Measurements from ENCODE around the gene MRPS24.
"Not testable (repeated sequence)": the region's sequence is repeated elsewhere in the genome, so short reads cannot be mapped to it uniquely, and the experiment has no call there.

The MRPS24 gene

GRCh38 chr7:43830917-43831316, 38.4 kb downstream of the MRPS24 start:
- DNase-seq = not testable (repeated sequence)

DNA sequence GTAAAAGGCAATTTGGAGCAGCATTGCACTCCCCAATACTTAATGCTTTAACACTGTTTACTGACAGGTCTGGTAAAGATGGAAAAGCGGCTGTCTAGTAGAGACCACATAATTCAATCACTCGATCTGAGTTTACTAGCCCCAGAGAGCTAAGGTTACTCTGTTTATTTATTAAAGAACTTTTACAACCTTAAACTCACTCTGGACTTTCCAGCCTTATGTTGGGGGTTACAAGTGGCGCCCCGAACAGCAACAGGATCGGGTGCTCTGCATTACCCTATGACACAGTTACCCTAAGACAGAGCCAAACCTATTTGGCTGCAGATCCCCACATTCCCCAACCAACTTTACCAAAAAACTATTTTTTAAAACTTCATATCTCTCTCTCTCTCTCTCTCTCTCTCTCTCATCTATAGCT, 43.9 kb downstream of the MRPS24 start:
- no peak for DNase-seq

- DNase-seq = no peak
Observed at GRCh38 chr7:43824963-43825362, 44.4 kb downstream of the MRPS24 start.

DNA sequence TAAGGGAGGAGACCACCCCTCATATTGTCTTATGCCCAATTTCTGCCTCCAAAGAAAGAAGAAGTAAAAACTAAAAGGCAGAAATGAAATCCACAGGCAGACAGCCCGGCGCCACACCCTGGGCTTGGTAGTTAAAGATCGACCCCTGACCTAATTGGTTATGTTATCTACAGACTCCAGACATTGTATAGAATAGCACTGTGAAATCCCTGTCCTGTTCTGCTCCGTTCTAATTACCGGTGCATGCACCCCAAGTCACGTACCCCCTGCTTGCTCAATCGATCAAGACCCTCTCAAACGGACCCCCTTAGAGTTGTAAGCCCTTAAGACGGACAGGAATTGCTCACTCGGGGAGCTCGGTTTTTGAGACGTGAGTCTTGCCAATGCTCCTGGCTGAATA, 44.8 kb downstream of the MRPS24 start:
- not testable (repeated sequence) for DNase-seq

DNA sequence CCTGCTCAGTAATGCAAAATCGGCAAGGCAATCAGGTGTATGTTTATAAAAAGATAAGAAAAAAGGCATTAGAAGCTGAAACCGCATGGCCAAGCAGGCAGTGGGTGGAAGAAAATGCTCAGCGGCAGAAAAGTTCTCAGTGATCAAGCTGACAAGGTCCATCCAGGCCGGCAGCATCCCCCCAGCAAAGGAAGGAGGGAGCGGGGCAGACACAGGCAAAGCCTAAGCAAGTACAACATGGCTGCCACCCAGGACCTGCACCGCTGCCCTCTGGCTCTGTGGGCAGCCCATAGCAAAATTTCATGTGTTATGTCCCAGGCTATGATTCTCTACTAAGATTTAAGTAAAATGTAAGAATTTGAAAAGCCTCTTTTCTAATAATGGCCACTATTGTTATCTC, 45.4 kb downstream of the MRPS24 start:
- DNase-seq = no peak

DNA sequence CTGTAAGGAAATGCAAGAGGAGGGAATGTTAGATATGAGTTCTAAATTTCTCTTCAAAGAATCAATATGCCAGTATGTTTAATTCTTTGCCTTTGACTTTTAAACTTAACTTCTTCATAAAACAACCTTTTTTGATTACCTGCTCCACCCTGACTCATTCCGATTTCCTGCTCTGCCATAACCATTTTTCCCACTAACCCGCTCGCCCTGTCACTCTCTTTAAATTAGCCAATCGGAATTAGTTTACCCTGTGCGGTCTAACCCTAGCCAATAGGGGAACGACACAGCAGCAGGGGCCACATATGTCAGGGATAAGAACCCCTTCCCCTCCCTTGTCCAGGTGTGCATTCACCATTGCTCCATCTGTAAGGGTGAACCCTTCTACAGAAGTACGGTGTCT, 45.9 kb downstream of the MRPS24 start:
- not testable (repeated sequence) for DNase-seq
